Breast epithelium (tissue), 4 donors: Measurements from ENCODE around the gene NOVA1. TPM values are rescaled to one million over a fixed set of nuclear protein-coding genes. Genes with fewer than 3 reads are reported as not detected.
"Not testable (repeated sequence)": the region's sequence is repeated elsewhere in the genome, so short reads cannot be mapped to it uniquely, and the experiment has no call there.

Experiments used
- DNase-seq, 2 donors: peaks; one replicate each; pipeline ENCODE4 v3.0.0-alpha.2; 2019; ENCODE audit warnings: low spot score in 2 of 2
- H3K27ac ChIP-seq, 2 donors: fragments of 200-600 bp; sonication (generic) in 1 of 2; one replicate each; pipeline ENCODE4 v1.5.1; 2016 to 2019; ENCODE audit warnings: mild to moderate bottlenecking in 1 of 2
- H3K27me3 ChIP-seq, 2 donors: fragments of 200-600 bp; sonication (generic) in 1 of 2; one replicate each; pipeline versions ENCODE4 v1.5.1 to v1.6.0; 2017 to 2019; ENCODE audit warnings: control low read depth in 1 of 2, mild to moderate bottlenecking in 1 of 2
- H3K36me3 ChIP-seq: fragments of 200-600 bp; one replicate; pipeline ENCODE4 v1.5.1; 2019
- H3K4me1 ChIP-seq, 2 donors: fragments of 200-600 bp; sonication (generic); one replicate each; pipeline ENCODE4 v1.5.1; 2016 to 2019; ENCODE audit warnings: control low read depth in 1 of 2
- H3K4me3 ChIP-seq, 3 donors: fragments of 200-600 bp; sonication (generic); 1 replicate in 2 of 3; 2 replicates in 1 of 3; pipeline ENCODE4 v1.5.1; 2016 to 2019; ENCODE audit warnings: mild to moderate bottlenecking in 3 of 3, moderate library complexity in 2 of 3
- H3K9me3 ChIP-seq, 2 donors: fragments of 200-600 bp; sonication (generic) in 1 of 2; one replicate each; pipeline ENCODE4 v1.5.1; 2016 to 2019; ENCODE audit warnings: control low read depth in 1 of 2
- POLR2A ChIP-seq: fragments of 450-650 bp; IDR thresholded peaks from one replicate; pipeline ENCODE4 v1.6.1; 2016; ENCODE audit warnings: antibody characterized with exemption, mild to moderate bottlenecking, moderate library complexity
- POLR2AphosphoS5 ChIP-seq, 3 donors: sonication (generic); formaldehyde crosslinking; IDR thresholded peaks; one replicate each; pipeline ENCODE4 v1.6.1; 2017; ENCODE audit warnings: antibody characterized with exemption in 3 of 3
- intact Hi-C: fragments of 100-400 bp; cut with DNase I; formaldehyde crosslinking; loops from one replicate; pipeline ENCODE4 v1.15.1; 2023; ENCODE audit warnings: low total_unique reads
- total RNA-seq, 3 donors: library from RNA; depleted of rRNA; stranded (reverse); fragments of >200 nt; gene quantifications; one replicate each; pipeline ENCODE4 v1.1.0, GENCODE V29; 2016
- TF ChIP-seq, protein P1 (sequence below), 3 donors: fragments of 450-650 bp; IDR thresholded peaks; one replicate each; pipeline ENCODE4 v1.5.1; 2016 to 2017; ENCODE audit warnings: antibody characterized with exemption in 3 of 3, mild to moderate bottlenecking in 3 of 3, moderate library complexity in 3 of 3

Gene NOVA1, protein sequence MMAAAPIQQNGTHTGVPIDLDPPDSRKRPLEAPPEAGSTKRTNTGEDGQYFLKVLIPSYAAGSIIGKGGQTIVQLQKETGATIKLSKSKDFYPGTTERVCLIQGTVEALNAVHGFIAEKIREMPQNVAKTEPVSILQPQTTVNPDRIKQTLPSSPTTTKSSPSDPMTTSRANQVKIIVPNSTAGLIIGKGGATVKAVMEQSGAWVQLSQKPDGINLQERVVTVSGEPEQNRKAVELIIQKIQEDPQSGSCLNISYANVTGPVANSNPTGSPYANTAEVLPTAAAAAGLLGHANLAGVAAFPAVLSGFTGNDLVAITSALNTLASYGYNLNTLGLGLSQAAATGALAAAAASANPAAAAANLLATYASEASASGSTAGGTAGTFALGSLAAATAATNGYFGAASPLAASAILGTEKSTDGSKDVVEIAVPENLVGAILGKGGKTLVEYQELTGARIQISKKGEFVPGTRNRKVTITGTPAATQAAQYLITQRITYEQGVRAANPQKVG
- 10 to 100 TPM; 58.9 to 72.0 (median 59.0) TPM for total RNA-seq

DNA sequence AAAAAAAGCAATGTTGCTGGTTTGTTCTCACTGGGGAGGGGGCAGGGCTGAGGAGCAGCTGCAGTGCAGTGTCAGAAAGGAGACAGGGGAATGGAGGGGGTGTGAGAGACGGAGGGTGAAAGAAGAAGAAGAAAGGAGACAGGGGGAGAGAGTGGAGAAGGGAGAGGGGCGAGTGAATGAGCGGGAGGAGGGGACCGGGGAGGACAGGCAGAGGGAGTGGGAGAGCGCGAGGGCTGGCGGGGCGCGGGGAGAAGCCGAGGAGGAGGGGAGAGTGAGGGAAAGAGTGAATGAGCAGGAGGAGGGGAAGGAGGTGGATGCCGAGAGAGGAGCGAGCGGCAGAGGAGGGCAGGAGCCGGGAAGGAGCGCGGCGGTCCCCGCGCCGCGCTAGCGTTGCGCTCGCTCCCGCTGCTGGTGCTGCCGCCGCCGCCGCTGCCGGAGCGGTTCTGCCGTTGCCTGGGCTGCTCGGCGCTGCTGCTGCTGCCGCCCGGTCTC lies at the start of gene NOVA1:
Gene NOVA1, minus strand, starts transcription at position 445 of the 492 bp plus-strand sequence. CDS start 597 bp downstream, outside the sequence.
- H3K4me3 ChIP-seq: peak within 1 kb of the TSS; percentile 68 to 91 (median 78)
- H3K27ac ChIP-seq: peak within 1 kb of the TSS; percentile 84 to 97
- intact Hi-C loops: no loop called here
- peak in 1 of 2 donors; percentile 52 for DNase-seq
- no peaks in the 10 kb centered on the region for H3K4me1 ChIP-seq
- no peaks in the 10 kb centered on the region for H3K27me3 ChIP-seq
- H3K36me3 ChIP-seq: no peaks in the 10 kb centered on the region
- TF ChIP-seq, protein P1, sequence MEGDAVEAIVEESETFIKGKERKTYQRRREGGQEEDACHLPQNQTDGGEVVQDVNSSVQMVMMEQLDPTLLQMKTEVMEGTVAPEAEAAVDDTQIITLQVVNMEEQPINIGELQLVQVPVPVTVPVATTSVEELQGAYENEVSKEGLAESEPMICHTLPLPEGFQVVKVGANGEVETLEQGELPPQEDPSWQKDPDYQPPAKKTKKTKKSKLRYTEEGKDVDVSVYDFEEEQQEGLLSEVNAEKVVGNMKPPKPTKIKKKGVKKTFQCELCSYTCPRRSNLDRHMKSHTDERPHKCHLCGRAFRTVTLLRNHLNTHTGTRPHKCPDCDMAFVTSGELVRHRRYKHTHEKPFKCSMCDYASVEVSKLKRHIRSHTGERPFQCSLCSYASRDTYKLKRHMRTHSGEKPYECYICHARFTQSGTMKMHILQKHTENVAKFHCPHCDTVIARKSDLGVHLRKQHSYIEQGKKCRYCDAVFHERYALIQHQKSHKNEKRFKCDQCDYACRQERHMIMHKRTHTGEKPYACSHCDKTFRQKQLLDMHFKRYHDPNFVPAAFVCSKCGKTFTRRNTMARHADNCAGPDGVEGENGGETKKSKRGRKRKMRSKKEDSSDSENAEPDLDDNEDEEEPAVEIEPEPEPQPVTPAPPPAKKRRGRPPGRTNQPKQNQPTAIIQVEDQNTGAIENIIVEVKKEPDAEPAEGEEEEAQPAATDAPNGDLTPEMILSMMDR (IDR thresholded peaks at IDR 0.05): no peak
- no peaks in the 10 kb centered on the region for H3K9me3 ChIP-seq

DNA sequence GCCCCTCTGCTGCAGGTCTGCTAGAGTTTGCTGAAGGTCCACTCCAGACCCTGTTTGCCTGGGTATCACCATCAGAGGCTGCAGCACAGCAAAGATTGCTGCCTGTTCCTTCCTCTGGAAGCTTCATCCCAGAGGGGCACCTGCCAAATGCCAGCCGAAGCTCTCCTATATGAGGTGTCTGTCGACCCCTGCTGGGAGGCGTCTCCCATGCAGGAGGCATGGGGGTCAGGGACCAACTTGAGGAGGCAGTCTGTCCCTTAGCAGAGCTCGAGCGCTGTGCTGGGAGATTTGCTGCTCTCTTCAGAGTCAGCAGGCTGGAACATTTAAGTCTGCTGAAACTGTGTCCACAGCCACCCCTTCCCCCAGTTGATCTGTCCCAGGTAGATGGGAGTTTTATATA lies 47.2 kb upstream of the NOVA1 start:
- DNase-seq, H3K4me3 ChIP-seq, H3K36me3 ChIP-seq, H3K9me3 ChIP-seq, H3K27me3 ChIP-seq, intact Hi-C loops, H3K4me1 ChIP-seq, H3K27ac ChIP-seq: not testable (repeated sequence)

DNA sequence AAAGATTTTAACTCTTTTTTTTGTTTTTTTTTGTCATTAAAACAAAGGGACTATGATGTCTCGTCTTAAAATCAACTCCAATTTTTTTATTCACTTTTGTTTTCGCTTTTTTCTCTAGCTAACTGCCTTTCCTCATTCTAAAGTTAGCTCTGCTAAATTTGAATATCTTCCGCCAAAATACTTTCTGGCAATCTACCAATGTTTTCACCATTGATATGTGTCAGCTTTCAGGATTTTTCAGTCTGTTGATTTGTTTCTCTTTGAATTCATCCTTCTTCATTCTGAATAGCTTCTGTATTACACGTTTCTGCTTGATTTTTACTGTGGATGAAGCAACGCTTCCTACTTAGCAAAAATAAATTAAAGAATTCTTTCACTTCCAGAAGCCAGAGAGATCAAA lies 38.7 kb upstream of the NOVA1 start:
- Histone ChIP-seq H3K27me3 (no peaks in the 10 kb centered on the region), H3K4me1 (no peaks in the 10 kb centered on the region), H3K36me3 (no peaks in the 10 kb centered on the region), H3K9me3 (no peaks in the 10 kb centered on the region), H3K27ac (no peak overlapping the region), H3K4me3 (peak overlapping the region in 2 of 3 donors; percentile 2 to 7)
- DNase-seq: no peak
- intact Hi-C loops: no loop called here
- TF ChIP-seq POLR2A (no peak), POLR2AphosphoS5 (IDR thresholded peaks at IDR 0.05) (no peak)
- TF ChIP-seq, protein P1 (IDR thresholded peaks at IDR 0.05): no peak

DNA sequence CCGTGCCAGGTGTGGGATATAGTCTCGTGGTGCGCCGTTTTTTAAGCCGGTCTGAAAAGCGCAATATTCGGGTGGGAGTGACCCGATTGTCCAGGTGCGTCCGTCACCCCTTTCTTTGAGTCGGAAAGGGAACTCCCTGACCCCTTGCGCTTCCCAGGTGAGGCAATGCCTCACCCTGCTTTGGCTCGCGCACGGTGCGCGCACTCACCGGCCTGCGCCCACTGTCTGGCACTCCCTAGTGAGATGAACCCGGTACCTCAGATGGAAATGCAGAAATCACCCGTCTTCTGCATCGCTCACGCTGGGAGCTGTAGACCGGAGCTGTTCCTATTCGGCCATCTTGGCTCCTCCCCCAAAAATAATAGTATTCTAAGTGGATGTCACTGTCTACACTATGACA lies 37.1 kb upstream of the NOVA1 start:
- H3K9me3 ChIP-seq, H3K4me1 ChIP-seq, intact Hi-C loops, H3K4me3 ChIP-seq, DNase-seq, H3K27me3 ChIP-seq, H3K27ac ChIP-seq, H3K36me3 ChIP-seq: not testable (repeated sequence)

DNA sequence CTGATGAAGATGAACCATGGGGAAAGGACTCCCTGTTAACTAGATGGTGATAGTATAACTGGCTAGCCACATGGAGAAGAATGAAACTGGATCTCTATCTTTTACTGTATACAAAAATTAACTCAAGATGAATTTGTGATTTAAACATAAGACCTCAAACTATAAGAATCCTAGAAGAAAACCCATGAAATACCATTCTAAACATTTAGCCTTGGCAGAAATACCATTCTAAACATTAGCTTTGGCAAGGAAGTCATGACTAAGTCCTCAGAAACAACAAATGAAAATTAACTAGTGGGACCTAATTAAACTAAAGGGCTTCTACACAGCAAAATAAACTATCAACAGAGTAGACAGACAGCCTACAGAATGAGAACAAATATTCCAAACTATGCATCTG lies 28.4 kb upstream of the NOVA1 start:
- Histone ChIP-seq H3K27ac (no peak overlapping the region), H3K9me3 (no peaks in the 10 kb centered on the region), H3K4me3 (no peak overlapping the region), H3K27me3 (no peaks in the 10 kb centered on the region), H3K36me3 (no peaks in the 10 kb centered on the region), H3K4me1 (no peaks in the 10 kb centered on the region)
- intact Hi-C loops: no loop called here
- TF ChIP-seq POLR2AphosphoS5 (IDR thresholded peaks at IDR 0.05): no peak
- TF ChIP-seq POLR2A: no peak
- no peak for DNase-seq

DNA sequence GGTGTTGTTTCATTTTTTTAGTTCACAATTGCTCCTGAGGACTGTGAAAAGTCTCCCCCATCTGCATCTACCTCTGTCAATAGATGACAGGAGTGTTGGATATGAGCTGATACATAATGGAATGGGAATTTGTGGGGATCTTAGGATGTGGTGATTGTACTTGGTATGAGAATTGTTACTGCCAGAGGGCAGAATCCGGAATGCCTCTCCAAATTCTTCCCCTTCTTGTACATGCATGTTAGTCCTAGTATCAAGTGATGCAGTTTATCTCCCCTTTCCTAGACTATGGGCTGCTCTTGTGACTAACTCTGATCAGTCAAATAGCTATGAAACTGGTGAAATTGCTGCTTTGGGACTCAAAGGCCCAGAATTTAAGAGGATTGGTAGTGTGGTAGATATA lies 24.8 kb upstream of the NOVA1 start:
- H3K4me3 ChIP-seq: no peak overlapping the region
- intact Hi-C loops: no loop called here
- H3K9me3 ChIP-seq: no peaks in the 10 kb centered on the region
- no peak overlapping the region for H3K27ac ChIP-seq
- DNase-seq: no peak
- H3K36me3 ChIP-seq: no peaks in the 10 kb centered on the region
- H3K4me1 ChIP-seq: no peaks in the 10 kb centered on the region
- TF ChIP-seq, protein P1 (IDR thresholded peaks at IDR 0.05): no peak
- TF ChIP-seq POLR2A (no peak), POLR2AphosphoS5 (IDR thresholded peaks at IDR 0.05) (no peak)
- H3K27me3 ChIP-seq: no peaks in the 10 kb centered on the region
